Transverse colon (tissue), 4 donors: ENCODE results near the gene SAP130. TPM values are rescaled to one million over a fixed set of nuclear protein-coding genes. Genes with fewer than 3 reads are reported as not detected.

ENCODE experiments used
- DNase-seq: peaks from one replicate; pipeline ENCODE4 v3.0.0-alpha.2; 2019
- H3K27ac ChIP-seq, 4 donors: fragments of 200-600 bp; sonication (generic); 2 replicates each; pipeline ENCODE4 v1.5.1; 2016 to 2018; ENCODE audit warnings: inconsistent platforms in 4 of 4
- H3K27me3 ChIP-seq: fragments of 200-600 bp; sonication (generic); 2 replicates; pipeline ENCODE4 v1.5.1; 2017; ENCODE audit warnings: inconsistent platforms
- H3K36me3 ChIP-seq, 4 donors: fragments of 200-600 bp; sonication (generic); 2 replicates each; pipeline ENCODE4 v1.5.1; 2017 to 2019; ENCODE audit warnings: inconsistent platforms in 4 of 4
- H3K4me1 ChIP-seq, 4 donors: fragments of 200-600 bp; sonication (generic); 2 replicates each; pipeline ENCODE4 v1.5.1; 2017 to 2020; ENCODE audit warnings: inconsistent platforms in 4 of 4
- H3K4me3 ChIP-seq, 4 donors: fragments of 200-600 bp; sonication (generic); 1 replicate in 1 of 4; 2 replicates in 3 of 4; pipeline versions ENCODE4 v1.5.1 to v1.6.1; 2017 to 2019; ENCODE audit warnings: inconsistent platforms in 4 of 4
- H3K9me3 ChIP-seq, 2 donors: fragments of 200-600 bp; sonication (generic); 2 replicates each; pipeline ENCODE4 v1.5.1; 2017 to 2019; ENCODE audit warnings: inconsistent platforms in 2 of 2
- EP300 ChIP-seq: sonication (generic); formaldehyde crosslinking; IDR thresholded peaks from one replicate; pipeline ENCODE4 v1.6.1; 2017; ENCODE audit warnings: antibody characterized with exemption, low read depth
- POLR2A ChIP-seq: fragments of 450-650 bp; IDR thresholded peaks from one replicate; pipeline ENCODE4 v1.6.1; 2016; ENCODE audit warnings: antibody characterized with exemption, mild to moderate bottlenecking, moderate library complexity
- POLR2AphosphoS5 ChIP-seq, 3 donors: sonication (generic); formaldehyde crosslinking; IDR thresholded peaks; one replicate each; pipeline ENCODE4 v1.6.1; 2016; ENCODE audit warnings: antibody characterized with exemption in 3 of 3
- WGBS, 2 donors: methylation state at CpG; one replicate each; pipeline ENCODE4 v1.1.5; 2018; ENCODE audit warnings: low coverage in 1 of 2; 5-methylcytosine and 5-hydroxymethylcytosine counted together
- in situ Hi-C, 4 donors: fragments of 200-750 bp; cut with MboI; loops; one replicate each; pipeline versions ENCODE4 v1.15.0 to v1.15.1; 2017; ENCODE audit warnings: low sequenced_read_pairs in 3 of 4, low pct_ligation_motif_present in 1 of 4, low pct_unique_long_range_greater_than_20kb in 1 of 4
- intact Hi-C: fragments of 100-400 bp; cut with DNase I; formaldehyde crosslinking; loops from one replicate; pipeline ENCODE4 v1.15.1; 2023; ENCODE audit warnings: low total_unique reads
- total RNA-seq, 4 donors: library from RNA; depleted of rRNA; stranded (reverse); fragments of >200 nt; gene quantifications; one replicate each; pipeline ENCODE4 v1.1.0, GENCODE V29; 2016
- TF ChIP-seq, protein P1 (sequence below), 5 experiments: fragments of 200-600 bp in 3 of 5; fragments of 450-650 bp in 2 of 5; sonication (generic) in 3 of 5; IDR thresholded peaks; 1 replicate in 2 of 5; 2 replicates in 3 of 5; pipeline ENCODE4 v1.5.1; 2016 to 2017; ENCODE audit warnings: antibody characterized with exemption in 5 of 5, inconsistent platforms in 3 of 5, mild to moderate bottlenecking in 2 of 5, moderate library complexity in 1 of 5

Gene SAP130
- total RNA-seq, 4 donors from 2014 or later, result 2.6 to 23.9 (median 13.0) TPM

DNA sequence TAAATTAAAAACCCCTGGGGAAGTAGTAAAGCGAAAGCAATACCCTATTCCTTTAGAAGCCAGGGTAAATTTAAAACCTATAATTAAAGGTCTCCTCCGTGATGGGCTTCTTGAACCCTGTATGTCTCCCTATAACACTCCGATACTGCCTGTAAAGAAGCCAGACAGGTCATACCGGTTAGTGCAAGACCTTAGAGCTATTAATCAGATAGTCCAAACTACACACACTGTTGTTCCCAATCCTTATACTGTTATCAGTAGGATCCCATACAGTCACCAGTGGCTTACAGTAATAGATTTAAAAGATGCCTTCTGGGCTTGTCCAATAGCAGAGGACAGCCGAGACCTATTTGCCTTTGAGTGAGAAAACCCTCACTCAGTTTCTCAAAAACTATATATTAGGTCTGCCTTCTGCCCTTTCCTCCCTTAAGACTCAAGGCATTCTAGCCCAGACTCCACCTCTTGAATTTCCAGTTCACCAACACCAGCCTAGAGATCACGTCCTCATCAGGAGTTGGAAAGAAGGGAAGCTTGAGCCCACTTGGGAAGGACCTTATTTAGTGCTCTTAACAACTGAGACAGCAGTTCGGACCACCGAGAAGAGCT lies 12.4 kb upstream of the SAP130 start:
- Histone ChIP-seq H3K27me3 (no peaks in the 10 kb centered on the region), H3K9me3 (peaks cover 27 to 36% of the 10 kb centered on the region in 2 donors), H3K36me3 (no peaks in the 10 kb centered on the region), H3K27ac (no peak overlapping the region), H3K4me1 (no peaks in the 10 kb centered on the region), H3K4me3 (no peak overlapping the region)
- in situ Hi-C loops, result no loop called here
- TF ChIP-seq EP300, result no peak
- no peak for TF ChIP-seq POLR2AphosphoS5 (IDR thresholded peaks at IDR 0.05)
- no peak for TF ChIP-seq POLR2A
- TF ChIP-seq, protein P1, sequence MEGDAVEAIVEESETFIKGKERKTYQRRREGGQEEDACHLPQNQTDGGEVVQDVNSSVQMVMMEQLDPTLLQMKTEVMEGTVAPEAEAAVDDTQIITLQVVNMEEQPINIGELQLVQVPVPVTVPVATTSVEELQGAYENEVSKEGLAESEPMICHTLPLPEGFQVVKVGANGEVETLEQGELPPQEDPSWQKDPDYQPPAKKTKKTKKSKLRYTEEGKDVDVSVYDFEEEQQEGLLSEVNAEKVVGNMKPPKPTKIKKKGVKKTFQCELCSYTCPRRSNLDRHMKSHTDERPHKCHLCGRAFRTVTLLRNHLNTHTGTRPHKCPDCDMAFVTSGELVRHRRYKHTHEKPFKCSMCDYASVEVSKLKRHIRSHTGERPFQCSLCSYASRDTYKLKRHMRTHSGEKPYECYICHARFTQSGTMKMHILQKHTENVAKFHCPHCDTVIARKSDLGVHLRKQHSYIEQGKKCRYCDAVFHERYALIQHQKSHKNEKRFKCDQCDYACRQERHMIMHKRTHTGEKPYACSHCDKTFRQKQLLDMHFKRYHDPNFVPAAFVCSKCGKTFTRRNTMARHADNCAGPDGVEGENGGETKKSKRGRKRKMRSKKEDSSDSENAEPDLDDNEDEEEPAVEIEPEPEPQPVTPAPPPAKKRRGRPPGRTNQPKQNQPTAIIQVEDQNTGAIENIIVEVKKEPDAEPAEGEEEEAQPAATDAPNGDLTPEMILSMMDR (IDR thresholded peaks at IDR 0.05), result no peak
- intact Hi-C loops, result no loop called here
- no peak for DNase-seq
- 81 to 94% methylated on average over 2 to 8 of the region's 8 CpGs for WGBS, 2 donors

DNA sequence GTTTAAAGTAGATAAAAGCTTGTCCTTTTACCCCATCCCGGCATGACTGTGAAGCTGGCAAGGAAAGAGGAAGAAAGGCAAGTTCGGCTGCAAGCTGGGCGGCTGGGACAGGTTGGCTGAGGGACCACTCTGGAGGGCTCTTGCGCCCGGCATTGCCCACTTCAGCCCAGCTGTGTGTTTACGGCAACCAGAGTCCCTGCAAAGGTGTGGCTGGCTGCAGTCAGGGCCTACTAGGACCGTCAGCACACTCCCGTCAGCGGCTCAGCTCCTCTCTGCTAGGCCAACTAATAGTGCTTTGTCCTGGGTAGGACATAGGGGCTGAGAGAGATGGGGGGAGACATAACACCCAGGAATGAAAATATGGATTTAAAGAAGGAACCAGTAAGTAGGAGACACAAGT lies 11.7 kb upstream of the SAP130 start:
- Histone ChIP-seq H3K4me3 (no peak overlapping the region), H3K36me3 (no peaks in the 10 kb centered on the region), H3K27ac (no peak overlapping the region), H3K4me1 (no peaks in the 10 kb centered on the region), H3K27me3 (no peaks in the 10 kb centered on the region), H3K9me3 (peaks cover 27 to 36% of the 10 kb centered on the region in 2 donors)
- in situ Hi-C loops, result loop anchor here in 1 of 4 donors (10.0 kb wide), 1 partner anchor 45 kb away; no protein-coding TSS in a partner anchor
- TF ChIP-seq, protein P1 (IDR thresholded peaks at IDR 0.05), result no peak
- TF ChIP-seq POLR2A (no peak), EP300 (no peak), POLR2AphosphoS5 (IDR thresholded peaks at IDR 0.05) (no peak)
- intact Hi-C loops, result no loop called here
- no peak for DNase-seq
- WGBS, 2 donors, result 82 to 88% methylated on average over 5 to 9 of the region's 9 CpGs

DNA sequence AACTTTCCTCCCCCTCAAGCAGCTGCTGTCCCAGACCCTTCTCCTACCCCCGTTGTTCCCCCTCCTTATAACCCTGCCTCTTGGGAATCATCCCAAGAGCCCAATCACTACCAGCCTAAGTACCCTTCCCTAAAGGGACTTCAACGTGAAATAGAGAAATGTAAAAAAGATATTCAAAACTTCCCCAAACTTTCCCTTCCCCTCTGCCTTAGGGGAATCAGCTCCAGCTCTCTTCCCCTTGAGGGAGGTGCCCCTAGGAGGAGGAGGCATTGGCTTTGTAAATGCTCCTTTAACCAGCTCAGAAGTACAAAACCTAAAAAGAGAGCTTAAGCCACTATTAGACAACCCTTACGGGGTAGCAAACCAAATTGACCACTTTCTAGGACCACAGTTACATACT lies 10.6 kb upstream of the SAP130 start:
- WGBS, 2 donors, result 63 to 68% methylated on average over 2 to 3 of the region's 3 CpGs
- no peak for DNase-seq
- in situ Hi-C loops, result loop anchor here in 1 of 4 donors (10.0 kb wide), 1 partner anchor 46 kb away; no protein-coding TSS in a partner anchor

DNA sequence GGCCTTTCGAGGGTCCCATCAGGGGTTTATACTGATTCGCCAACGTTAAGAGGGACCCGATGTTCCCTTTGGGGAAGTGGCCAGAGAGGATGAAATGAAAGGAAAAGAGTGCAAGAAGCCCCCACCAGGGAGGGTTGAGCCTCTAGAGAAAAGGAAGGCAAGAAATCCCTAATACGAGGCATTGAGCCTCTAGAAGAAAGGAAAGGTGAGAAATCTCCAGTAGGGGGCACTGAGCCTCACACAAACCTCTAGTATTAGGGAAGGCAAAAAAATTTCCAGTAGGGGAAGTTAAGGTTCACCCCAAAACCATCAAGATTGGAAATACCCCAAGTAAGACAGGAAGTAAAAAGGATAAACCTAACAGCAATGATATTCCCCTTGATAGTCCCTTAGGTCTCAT lies 9.8 kb upstream of the SAP130 start:
- in situ Hi-C loops (loop anchor here in 1 of 4 donors (10.0 kb wide), 1 partner anchor 47 kb away; no protein-coding TSS in a partner anchor), intact Hi-C loops (no loop called here)
- Histone ChIP-seq H3K27me3 (no peaks in the 10 kb centered on the region), H3K36me3 (no peaks in the 10 kb centered on the region), H3K9me3 (peaks cover 16 to 19% of the 10 kb centered on the region in 2 donors), H3K4me1 (no peaks in the 10 kb centered on the region), H3K4me3 (no peak overlapping the region), H3K27ac (no peak overlapping the region)
- 88% methylated on average over 5 of the region's 5 CpGs; no CpG with 5 or more reads in 1 of the 2 donors for WGBS, 2 donors
- TF ChIP-seq EP300 (no peak), POLR2AphosphoS5 (IDR thresholded peaks at IDR 0.05) (no peak), POLR2A (no peak)
- TF ChIP-seq, protein P1 (IDR thresholded peaks at IDR 0.05), result no peak
- no peak for DNase-seq

More for the DNA sequence above, 10.6 kb upstream of the SAP130 start:
- Histone ChIP-seq H3K27ac (no peak overlapping the region), H3K4me1 (no peaks in the 10 kb centered on the region), H3K27me3 (no peaks in the 10 kb centered on the region), H3K9me3 (peaks cover 24 to 26% of the 10 kb centered on the region in 2 donors), H3K36me3 (no peaks in the 10 kb centered on the region), H3K4me3 (no peak overlapping the region)
- TF ChIP-seq POLR2A (no peak), POLR2AphosphoS5 (IDR thresholded peaks at IDR 0.05) (no peak)
- intact Hi-C loops, result no loop called here
